PC-9 (cell line): ENCODE results near the gene PPP2R5E. TPM values are rescaled to one million over a fixed set of nuclear protein-coding genes. Genes with fewer than 3 reads are reported as not detected.

Source experiments
- BruUV-seq: library from RNA; stranded (reverse); fragments of 400-500 nt; replicated peaks from 2 replicates; lab custom pipeline; 2021; lab: Mats Ljungman, UMichigan
- CTCF ChIA-PET: fragments of 300-600 bp; sonication (Branson Sonifier 250); formaldehyde crosslinking; loops from one replicate; lab custom pipeline; 2022; ENCODE audit warnings: antibody characterized with exemption; lab: Charles Lee
- POLR2A ChIA-PET: fragments of 300-600 bp; sonication (Branson Sonifier 250); formaldehyde crosslinking; loops from one replicate; lab custom pipeline; 2022; ENCODE audit warnings: antibody characterized with exemption; ENCODE audit not compliant: unreplicated experiment; lab: Charles Lee
- DNase-seq, 2 experiments: peaks; one replicate each; pipeline versions ENCODE4 v3.0.0 to v3.0.0-alpha.2; 2015 to 2022; ENCODE audit warnings: mixed read lengths in 1 of 2
- H2AFZ ChIP-seq: fragments of 200-600 bp; sonication (generic); 2 replicates; pipeline ENCODE4 v1.8.1; 2017; ENCODE audit warnings: antibody characterized with exemption
- H3F3A ChIP-seq: fragments of 200-600 bp; sonication (generic); 2 replicates; pipeline ENCODE4 v1.8.1; 2017; ENCODE audit warnings: antibody characterized with exemption, mild to moderate bottlenecking, low read depth; ENCODE audit not compliant: insufficient read depth
- H3K27ac ChIP-seq: fragments of 200-600 bp; sonication (generic); 2 replicates; pipeline ENCODE4 v1.6.1; 2016; ENCODE audit warnings: mixed run types
- H3K27me3 ChIP-seq: fragments of 200-600 bp; sonication (generic); 2 replicates; pipeline ENCODE4 v1.6.1; 2016; ENCODE audit warnings: low read depth, mixed run types; ENCODE audit not compliant: insufficient read depth
- H3K36me3 ChIP-seq: fragments of 200-600 bp; sonication (generic); 2 replicates; pipeline ENCODE4 v1.6.1; 2016; ENCODE audit warnings: low read depth, mixed run types
- H3K4me1 ChIP-seq: fragments of 200-600 bp; sonication (generic); replicated peaks from 2 replicates; pipeline ENCODE4 v1.6.1; 2016; ENCODE audit warnings: mixed run types; ENCODE audit not compliant: insufficient read depth
- H3K4me2 ChIP-seq: fragments of 200-600 bp; sonication (generic); 2 replicates; pipeline ENCODE4 v1.6.1; 2017; ENCODE audit warnings: mixed run types
- H3K4me3 ChIP-seq: fragments of 200-600 bp; sonication (generic); 2 replicates; pipeline ENCODE4 v1.6.1; 2016; ENCODE audit warnings: mixed run types
- H3K79me2 ChIP-seq: fragments of 200-600 bp; sonication (generic); 2 replicates; pipeline ENCODE4 v1.6.1; 2017; ENCODE audit warnings: low read depth, mixed run types
- H3K9me2 ChIP-seq: fragments of 200-600 bp; sonication (generic); 2 replicates; pipeline ENCODE4 v1.8.1; 2017; ENCODE audit warnings: mild to moderate bottlenecking; ENCODE audit not compliant: insufficient read depth
- H3K9me3 ChIP-seq: fragments of 200-600 bp; sonication (generic); 2 replicates; pipeline ENCODE4 v1.8.1; 2016; ENCODE audit warnings: low read depth; ENCODE audit not compliant: insufficient read depth
- H4K20me1 ChIP-seq: fragments of 200-600 bp; sonication (generic); 2 replicates; pipeline ENCODE4 v1.8.1; 2017; ENCODE audit not compliant: insufficient read depth
- EZH2 ChIP-seq: fragments of 200-600 bp; sonication (generic); IDR thresholded peaks from 2 replicates; pipeline ENCODE4 v1.8.0; 2017; ENCODE audit warnings: antibody characterized with exemption, low read depth
- intact Hi-C: fragments of 100-400 bp; cut with micrococcal nuclease; formaldehyde crosslinking; loops from one replicate; pipeline ENCODE4 v1.10.0; 2022; ENCODE audit not compliant: unreplicated experiment
- total RNA-seq: library from RNA; stranded (reverse); gene quantifications from 2 replicates; pipeline ENCODE4 v1.2.3, GENCODE V29; 2021
- TF ChIP-seq, protein P1 (sequence below): fragments of 200-600 bp; sonication (generic); conservative IDR thresholded peaks from 2 replicates; pipeline ENCODE4 v1.6.1; 2017; ENCODE audit warnings: mixed run types, antibody characterized with exemption, mild to moderate bottlenecking, moderate library complexity

The PPP2R5E gene
- total RNA-seq, 1 experiment from 2014 or later: 66.4 TPM

DNA sequence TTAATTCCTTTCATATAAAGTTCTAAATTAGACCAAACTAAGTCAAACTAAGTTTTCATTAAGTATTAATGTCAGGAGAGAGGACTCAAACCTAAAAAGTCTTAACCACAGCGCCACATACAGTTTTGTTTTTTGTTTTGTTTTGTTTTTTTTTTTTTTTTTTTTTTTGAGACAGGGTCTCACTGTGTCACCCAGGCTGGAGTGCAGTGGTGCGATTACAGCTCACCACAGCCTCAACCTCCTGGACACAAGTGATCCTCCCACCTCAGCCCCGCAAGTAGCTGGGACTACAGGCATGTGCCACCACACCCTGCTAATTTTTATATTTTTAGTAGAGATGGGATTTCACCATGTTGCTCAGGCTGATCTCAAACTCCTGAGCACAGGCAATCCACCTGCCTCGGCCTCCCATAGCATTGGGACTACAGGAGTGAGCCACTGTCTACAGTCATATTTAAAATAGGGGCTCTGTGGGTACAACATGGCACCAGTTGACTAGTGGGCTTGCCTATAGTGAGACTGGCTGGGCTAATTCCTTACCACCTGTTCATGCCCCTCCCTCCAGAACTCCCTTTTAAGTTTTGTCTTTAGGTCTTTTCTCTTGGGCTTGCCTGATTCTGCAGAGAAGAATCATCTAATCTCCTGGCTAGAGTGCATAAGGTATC lies 110.2 kb downstream of the PPP2R5E start:
- no peaks in the 10 kb centered on the region for H3K36me3 ChIP-seq
- no peak overlapping the region for H2AFZ ChIP-seq
- H3K27me3 ChIP-seq: no peaks in the 10 kb centered on the region
- H3F3A ChIP-seq: peaks cover 17% of the 10 kb centered on the region
- H3K4me2 ChIP-seq: no peak overlapping the region
- BruUV-seq: no TSS peak
- ChIA-PET CTCF (no interaction called here), POLR2A (interaction anchor here (0.6 kb wide), 2 partner anchors 110 to 247 kb away, joined by 3 to 13 read pairs; partner anchors contain the start of gene PPP2R5E)
- H3K9me2 ChIP-seq: no peaks in the 10 kb centered on the region
- H3K9me3 ChIP-seq: no peaks in the 10 kb centered on the region
- no peak for DNase-seq
- H3K4me1 ChIP-seq: peaks cover 18% of the 10 kb centered on the region
- no peak overlapping the region for H3K4me3 ChIP-seq
- intact Hi-C loops: no loop called here
- no peak overlapping the region for H3K27ac ChIP-seq
- TF ChIP-seq EZH2: no peak
- TF ChIP-seq, protein P1, sequence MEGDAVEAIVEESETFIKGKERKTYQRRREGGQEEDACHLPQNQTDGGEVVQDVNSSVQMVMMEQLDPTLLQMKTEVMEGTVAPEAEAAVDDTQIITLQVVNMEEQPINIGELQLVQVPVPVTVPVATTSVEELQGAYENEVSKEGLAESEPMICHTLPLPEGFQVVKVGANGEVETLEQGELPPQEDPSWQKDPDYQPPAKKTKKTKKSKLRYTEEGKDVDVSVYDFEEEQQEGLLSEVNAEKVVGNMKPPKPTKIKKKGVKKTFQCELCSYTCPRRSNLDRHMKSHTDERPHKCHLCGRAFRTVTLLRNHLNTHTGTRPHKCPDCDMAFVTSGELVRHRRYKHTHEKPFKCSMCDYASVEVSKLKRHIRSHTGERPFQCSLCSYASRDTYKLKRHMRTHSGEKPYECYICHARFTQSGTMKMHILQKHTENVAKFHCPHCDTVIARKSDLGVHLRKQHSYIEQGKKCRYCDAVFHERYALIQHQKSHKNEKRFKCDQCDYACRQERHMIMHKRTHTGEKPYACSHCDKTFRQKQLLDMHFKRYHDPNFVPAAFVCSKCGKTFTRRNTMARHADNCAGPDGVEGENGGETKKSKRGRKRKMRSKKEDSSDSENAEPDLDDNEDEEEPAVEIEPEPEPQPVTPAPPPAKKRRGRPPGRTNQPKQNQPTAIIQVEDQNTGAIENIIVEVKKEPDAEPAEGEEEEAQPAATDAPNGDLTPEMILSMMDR: no peak
- H3K79me2 ChIP-seq: peaks cover 63% of the 10 kb centered on the region
- H4K20me1 ChIP-seq: peaks cover 5% of the 10 kb centered on the region; the same call in 1 of the 2 replicates

DNA sequence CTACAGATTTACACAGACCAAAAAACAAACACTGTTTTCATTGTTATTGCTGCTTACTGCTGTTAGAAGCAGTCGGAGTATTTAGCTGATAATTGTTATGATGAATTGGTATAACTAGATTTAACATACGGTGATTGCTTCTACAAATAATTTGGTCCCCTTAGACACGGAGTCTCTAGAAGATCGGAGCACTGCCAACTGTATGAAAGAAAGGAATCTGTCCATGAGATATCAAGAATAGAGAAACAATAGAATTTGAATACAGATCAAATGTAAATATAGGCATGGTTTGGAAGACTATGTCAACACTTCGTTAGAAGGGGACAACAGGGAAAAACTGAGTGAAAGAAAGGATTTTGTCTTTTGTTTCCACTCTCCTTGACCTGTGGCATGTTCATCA lies 110.9 kb downstream of the PPP2R5E start:
- Histone ChIP-seq H3K9me2 (no peaks in the 10 kb centered on the region), H3K27ac (no peak overlapping the region), H3K36me3 (no peaks in the 10 kb centered on the region), H3K4me3 (no peak overlapping the region), H3K9me3 (no peaks in the 10 kb centered on the region), H3F3A (peaks cover 9% of the 10 kb centered on the region), H3K27me3 (no peaks in the 10 kb centered on the region), H3K4me2 (no peak overlapping the region), H2AFZ (no peak overlapping the region), H4K20me1 (peaks cover 5% of the 10 kb centered on the region; the same call in 1 of the 2 replicates), H3K79me2 (peaks cover 64% of the 10 kb centered on the region), H3K4me1 (peaks cover 10% of the 10 kb centered on the region)
- intact Hi-C loops: no loop called here
- BruUV-seq: no TSS peak
- ChIA-PET POLR2A (interaction anchor here (0.6 kb wide), 2 partner anchors 111 to 131 kb away, joined by 3 to 9 read pairs; partner anchors contain the start of gene PPP2R5E), CTCF (no interaction called here)
- no peak for DNase-seq
- TF ChIP-seq, protein P1: no peak

DNA sequence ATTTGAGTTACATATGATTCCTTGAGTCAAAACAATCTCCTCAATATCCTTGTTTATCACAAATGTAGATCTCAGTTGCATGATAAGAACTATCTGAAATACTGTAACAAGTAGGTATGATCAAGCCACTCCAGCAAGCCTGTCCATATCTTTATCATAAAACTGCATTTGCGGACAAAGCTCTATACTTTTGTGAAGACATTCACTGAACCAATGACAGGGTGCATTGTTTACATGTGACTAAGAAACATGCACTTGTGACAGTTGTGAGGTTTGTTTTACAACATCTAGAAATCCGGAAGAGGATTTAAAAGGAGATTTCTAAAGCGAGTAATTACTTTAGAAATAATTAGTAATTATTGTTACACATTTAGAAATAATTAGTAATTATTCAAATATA lies 111.7 kb downstream of the PPP2R5E start:
- Histone ChIP-seq H3K27ac (no peak overlapping the region), H3K4me3 (no peak overlapping the region), H3K4me1 (peaks cover 2% of the 10 kb centered on the region; the same call in 1 of the 2 replicates), H3K27me3 (no peaks in the 10 kb centered on the region), H3K79me2 (peaks cover 56% of the 10 kb centered on the region), H4K20me1 (peaks cover 5% of the 10 kb centered on the region; the same call in 1 of the 2 replicates), H2AFZ (no peak overlapping the region), H3K9me3 (no peaks in the 10 kb centered on the region), H3K4me2 (no peak overlapping the region), H3F3A (peaks cover 6% of the 10 kb centered on the region; the same call in 1 of the 2 replicates), H3K9me2 (no peaks in the 10 kb centered on the region), H3K36me3 (no peaks in the 10 kb centered on the region)
- intact Hi-C loops: no loop called here
- no peak for TF ChIP-seq EZH2
- TF ChIP-seq, protein P1: no peak
- no TSS peak for BruUV-seq
- no peak for DNase-seq
- ChIA-PET CTCF (no interaction called here), POLR2A (no interaction called here)
